HepG2 (cell line): ENCODE measurements around the gene NSMCE1. TPM values are rescaled to one million over a fixed set of nuclear protein-coding genes. Genes with fewer than 3 reads are reported as not detected.

Experiments used
- ATF7 ChIP-seq, 2 experiments: fragments of 450-650 bp in 1 of 2; sonication (generic) in 1 of 2; formaldehyde crosslinking in 1 of 2; IDR thresholded peaks; 2 replicates each; pipeline versions ENCODE4 v1.4.0 to v1.6.1; 2016 to 2020; ENCODE audit warnings: antibody characterized with exemption in 1 of 2, mild to moderate bottlenecking in 1 of 2, missing genetic modification reagents in 1 of 2
- ELF4 ChIP-seq: sonication (generic); formaldehyde crosslinking; IDR thresholded peaks from 2 replicates; pipeline ENCODE4 v1.5.0; 2020; ENCODE audit warnings: missing genetic modification reagents, mild to moderate bottlenecking, moderate library complexity, borderline replicate concordance
- HNF4G ChIP-seq, 2 experiments: sonication (generic) in 1 of 2; formaldehyde crosslinking in 1 of 2; IDR thresholded peaks; 2 replicates each; pipeline versions ENCODE4 v1.4.0 to v1.6.1; 2011 to 2020; ENCODE audit warnings: borderline replicate concordance in 2 of 2, low read depth in 2 of 2, mild to moderate bottlenecking in 2 of 2, low read length in 1 of 2, missing genetic modification reagents in 1 of 2, moderate library complexity in 1 of 2
- KLF12 ChIP-seq: sonication (generic); formaldehyde crosslinking; IDR thresholded peaks from 2 replicates; pipeline ENCODE4 v1.4.0; 2020; ENCODE audit warnings: missing genetic modification reagents, borderline replicate concordance
- NCOR1 ChIP-seq: fragments of 200-600 bp; sonication (generic); IDR thresholded peaks from 2 replicates; pipeline ENCODE4 v1.7.0; 2017; ENCODE audit warnings: antibody characterized with exemption, low read length, borderline replicate concordance
- NFKB2 ChIP-seq: sonication (generic); formaldehyde crosslinking; IDR thresholded peaks from 2 replicates; pipeline ENCODE4 v1.4.0; 2020; ENCODE audit warnings: missing genetic modification reagents, borderline replicate concordance
- NR1H2 ChIP-seq: sonication (generic); formaldehyde crosslinking; IDR thresholded peaks from 2 replicates; pipeline ENCODE4 v1.8.1; 2022; ENCODE audit warnings: low read depth, missing genetic modification reagents, borderline replicate concordance
- PLRG1 ChIP-seq: fragments of 450-650 bp; conservative IDR thresholded peaks from 2 replicates; pipeline ENCODE4 v1.6.1; 2016
- RBM22 ChIP-seq: fragments of 200-400 bp; formaldehyde crosslinking; optimal IDR thresholded peaks from 2 replicates; pipeline ENCODE3; 2017; ENCODE audit warnings: mild to moderate bottlenecking, low read length, moderate library complexity
- SPEN ChIP-seq: sonication (generic); formaldehyde crosslinking; IDR thresholded peaks from 2 replicates; pipeline ENCODE4 v1.5.1; 2020; ENCODE audit warnings: low read depth, mild to moderate bottlenecking, missing genetic modification reagents
- ZNF207 ChIP-seq: fragments of 450-650 bp; IDR thresholded peaks from 2 replicates; pipeline ENCODE4 v1.6.1; 2016; ENCODE audit warnings: antibody characterized with exemption, borderline replicate concordance
- ZNF224 ChIP-seq: sonication (generic); formaldehyde crosslinking; IDR thresholded peaks from 2 replicates; pipeline ENCODE4 v1.5.0; 2020; ENCODE audit warnings: mild to moderate bottlenecking, missing genetic modification reagents
- ZNF530 ChIP-seq: sonication (generic); formaldehyde crosslinking; IDR thresholded peaks from 2 replicates; pipeline ENCODE4 v1.5.0; 2020; ENCODE audit warnings: low read depth, mild to moderate bottlenecking, missing genetic modification reagents
- ZNF670 ChIP-seq: sonication (generic); formaldehyde crosslinking; IDR thresholded peaks from 2 replicates; pipeline ENCODE4 v1.8.0; 2022; ENCODE audit warnings: mild to moderate bottlenecking, missing genetic modification reagents, borderline replicate concordance
- polyA plus RNA-seq, 8 experiments: library from polyadenylated mRNA; depleted of rRNA in 3 of 8; stranded (reverse) in 7 of 8; unstranded in 1 of 8; fragments of >200 nt; fragmentation: Illumina TruSeq in 4 of 8; extraction: Trizol in 4 of 8; gene quantifications; 2 replicates each; pipeline versions ENCODE4 v1.2.1 to v1.2.3, GENCODE V29; 2011 to 2016; ENCODE audit warnings: low read depth in 4 of 8, missing spikeins in 1 of 8, mixed read lengths in 1 of 8; ENCODE audit not compliant: insufficient read depth in 1 of 8
- total RNA-seq, 5 experiments: library from RNA; depleted of rRNA; stranded (reverse); fragments of >200 nt; fragmentation: Illumina TruSeq; extraction: Trizol; gene quantifications; 2 replicates each; pipeline ENCODE4 v1.2.3, GENCODE V29; 2016; ENCODE audit warnings: low read depth in 1 of 5
- TF ChIP-seq, protein P1 (sequence below): sonication (generic); formaldehyde crosslinking; IDR thresholded peaks from 2 replicates; pipeline ENCODE4 v1.4.0; 2020; ENCODE audit warnings: mild to moderate bottlenecking, missing genetic modification reagents
- TF ChIP-seq, protein P2 (sequence below): sonication (generic); formaldehyde crosslinking; IDR thresholded peaks from 2 replicates; pipeline ENCODE4 v1.4.0; 2020; ENCODE audit warnings: mild to moderate bottlenecking, missing genetic modification reagents, borderline replicate concordance
- TF ChIP-seq, protein P3 (sequence below): sonication (generic); formaldehyde crosslinking; IDR thresholded peaks from 2 replicates; pipeline ENCODE4 v1.4.0; 2020; ENCODE audit warnings: missing genetic modification reagents, borderline replicate concordance
- TF ChIP-seq, protein P4 (sequence below): sonication (generic); formaldehyde crosslinking; IDR thresholded peaks from 2 replicates; pipeline ENCODE4 v1.4.0; 2020; ENCODE audit warnings: missing genetic modification reagents, borderline replicate concordance

The NSMCE1 gene
- total and polyA plus RNA-seq, 2 of the 13 experiments (the other 11 are each of a cell fraction or from before 2014, with no cell fraction given), result 42.7 to 52.9 TPM

DNA sequence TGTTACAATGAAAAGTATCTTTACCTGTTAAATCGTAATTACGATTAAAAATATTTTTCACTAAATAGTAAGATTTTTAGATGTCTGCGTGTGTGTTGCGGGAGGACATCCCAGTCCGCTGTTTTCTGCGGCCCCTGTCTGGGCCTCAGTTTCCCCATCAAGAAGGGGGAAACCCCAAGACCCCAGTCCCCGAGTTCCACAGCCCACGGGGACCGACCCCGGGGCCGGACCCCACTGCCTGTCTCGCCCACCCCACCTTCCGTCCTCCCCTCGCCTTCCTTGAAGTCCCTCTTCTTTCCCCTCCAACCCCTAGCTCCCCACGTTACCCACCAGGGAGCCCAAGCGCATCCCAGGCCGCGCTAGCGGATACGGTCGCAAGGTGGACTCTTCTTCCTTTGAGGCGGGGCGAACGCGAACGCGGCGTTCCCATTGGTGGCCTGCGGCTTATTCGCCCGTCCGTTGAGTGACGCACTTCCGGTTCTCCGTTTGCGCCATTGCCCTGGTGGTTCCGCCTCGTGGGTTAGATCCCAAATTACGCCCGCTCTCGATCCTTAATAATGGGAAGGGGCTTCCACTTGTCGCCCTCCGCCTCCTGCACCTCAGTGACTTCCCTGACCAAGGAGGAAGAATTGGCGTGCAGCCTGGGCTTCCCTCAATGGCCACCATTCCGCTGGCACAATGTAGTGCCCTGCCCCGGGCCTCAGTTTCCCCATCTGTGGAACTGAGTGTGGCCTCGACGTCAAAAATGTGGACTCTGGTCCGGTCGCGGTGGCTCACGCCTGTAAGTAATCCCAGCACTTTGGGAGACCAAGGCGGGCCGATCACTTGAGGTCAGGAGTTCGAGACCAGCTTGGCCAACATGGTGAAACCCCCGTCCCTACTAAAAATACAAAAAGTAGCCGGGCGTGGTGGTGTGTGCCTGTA lies at the start of gene NSMCE1 (continued):
- no peak for TF ChIP-seq NCOR1
- TF ChIP-seq, protein P1, sequence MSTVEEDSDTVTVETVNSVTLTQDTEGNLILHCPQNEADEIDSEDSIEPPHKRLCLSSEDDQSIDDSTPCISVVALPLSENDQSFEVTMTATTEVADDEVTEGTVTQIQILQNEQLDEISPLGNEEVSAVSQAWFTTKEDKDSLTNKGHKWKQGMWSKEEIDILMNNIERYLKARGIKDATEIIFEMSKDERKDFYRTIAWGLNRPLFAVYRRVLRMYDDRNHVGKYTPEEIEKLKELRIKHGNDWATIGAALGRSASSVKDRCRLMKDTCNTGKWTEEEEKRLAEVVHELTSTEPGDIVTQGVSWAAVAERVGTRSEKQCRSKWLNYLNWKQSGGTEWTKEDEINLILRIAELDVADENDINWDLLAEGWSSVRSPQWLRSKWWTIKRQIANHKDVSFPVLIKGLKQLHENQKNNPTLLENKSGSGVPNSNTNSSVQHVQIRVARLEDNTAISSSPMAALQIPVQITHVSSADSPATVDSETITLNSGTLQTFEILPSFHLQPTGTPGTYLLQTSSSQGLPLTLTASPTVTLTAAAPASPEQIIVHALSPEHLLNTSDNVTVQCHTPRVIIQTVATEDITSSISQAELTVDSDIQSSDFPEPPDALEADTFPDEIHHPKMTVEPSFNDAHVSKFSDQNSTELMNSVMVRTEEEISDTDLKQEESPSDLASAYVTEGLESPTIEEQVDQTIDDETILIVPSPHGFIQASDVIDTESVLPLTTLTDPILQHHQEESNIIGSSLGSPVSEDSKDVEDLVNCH (CRISPR knock-in tag), result no peak
- no peak for TF ChIP-seq ATF7 (IDR thresholded peaks at IDR 0.05)
- TF ChIP-seq ATF7 (CRISPR knock-in tag; IDR thresholded peaks at IDR 0.05), result no peak
- TF ChIP-seq SPEN, result peak; percentile 94
- TF ChIP-seq KLF12 (CRISPR knock-in tag), result peak; percentile 59; the same call in 1 of the 2 replicates
- TF ChIP-seq ZNF530 (CRISPR knock-in tag), result no peak
- TF ChIP-seq, protein P2, sequence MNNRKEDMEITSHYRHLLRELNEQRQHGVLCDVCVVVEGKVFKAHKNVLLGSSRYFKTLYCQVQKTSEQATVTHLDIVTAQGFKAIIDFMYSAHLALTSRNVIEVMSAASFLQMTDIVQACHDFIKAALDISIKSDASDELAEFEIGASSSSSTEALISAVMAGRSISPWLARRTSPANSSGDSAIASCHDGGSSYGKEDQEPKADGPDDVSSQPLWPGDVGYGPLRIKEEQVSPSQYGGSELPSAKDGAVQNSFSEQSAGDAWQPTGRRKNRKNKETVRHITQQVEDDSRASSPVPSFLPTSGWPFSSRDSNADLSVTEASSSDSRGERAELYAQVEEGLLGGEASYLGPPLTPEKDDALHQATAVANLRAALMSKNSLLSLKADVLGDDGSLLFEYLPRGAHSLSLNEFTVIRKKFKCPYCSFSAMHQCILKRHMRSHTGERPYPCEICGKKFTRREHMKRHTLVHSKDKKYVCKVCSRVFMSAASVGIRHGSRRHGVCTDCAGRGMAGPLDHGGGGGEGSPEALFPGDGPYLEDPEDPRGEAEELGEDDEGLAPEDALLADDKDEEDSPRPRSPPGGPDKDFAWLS (CRISPR knock-in tag), result no peak; the same call in 1 of the 2 replicates
- TF ChIP-seq RBM22, result peak; percentile 25
- TF ChIP-seq ELF4, result no peak
- no peak for TF ChIP-seq PLRG1
- TF ChIP-seq, protein P3, sequence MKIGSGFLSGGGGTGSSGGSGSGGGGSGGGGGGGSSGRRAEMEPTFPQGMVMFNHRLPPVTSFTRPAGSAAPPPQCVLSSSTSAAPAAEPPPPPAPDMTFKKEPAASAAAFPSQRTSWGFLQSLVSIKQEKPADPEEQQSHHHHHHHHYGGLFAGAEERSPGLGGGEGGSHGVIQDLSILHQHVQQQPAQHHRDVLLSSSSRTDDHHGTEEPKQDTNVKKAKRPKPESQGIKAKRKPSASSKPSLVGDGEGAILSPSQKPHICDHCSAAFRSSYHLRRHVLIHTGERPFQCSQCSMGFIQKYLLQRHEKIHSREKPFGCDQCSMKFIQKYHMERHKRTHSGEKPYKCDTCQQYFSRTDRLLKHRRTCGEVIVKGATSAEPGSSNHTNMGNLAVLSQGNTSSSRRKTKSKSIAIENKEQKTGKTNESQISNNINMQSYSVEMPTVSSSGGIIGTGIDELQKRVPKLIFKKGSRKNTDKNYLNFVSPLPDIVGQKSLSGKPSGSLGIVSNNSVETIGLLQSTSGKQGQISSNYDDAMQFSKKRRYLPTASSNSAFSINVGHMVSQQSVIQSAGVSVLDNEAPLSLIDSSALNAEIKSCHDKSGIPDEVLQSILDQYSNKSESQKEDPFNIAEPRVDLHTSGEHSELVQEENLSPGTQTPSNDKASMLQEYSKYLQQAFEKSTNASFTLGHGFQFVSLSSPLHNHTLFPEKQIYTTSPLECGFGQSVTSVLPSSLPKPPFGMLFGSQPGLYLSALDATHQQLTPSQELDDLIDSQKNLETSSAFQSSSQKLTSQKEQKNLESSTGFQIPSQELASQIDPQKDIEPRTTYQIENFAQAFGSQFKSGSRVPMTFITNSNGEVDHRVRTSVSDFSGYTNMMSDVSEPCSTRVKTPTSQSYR (CRISPR knock-in tag), result no peak
- TF ChIP-seq, protein P4, sequence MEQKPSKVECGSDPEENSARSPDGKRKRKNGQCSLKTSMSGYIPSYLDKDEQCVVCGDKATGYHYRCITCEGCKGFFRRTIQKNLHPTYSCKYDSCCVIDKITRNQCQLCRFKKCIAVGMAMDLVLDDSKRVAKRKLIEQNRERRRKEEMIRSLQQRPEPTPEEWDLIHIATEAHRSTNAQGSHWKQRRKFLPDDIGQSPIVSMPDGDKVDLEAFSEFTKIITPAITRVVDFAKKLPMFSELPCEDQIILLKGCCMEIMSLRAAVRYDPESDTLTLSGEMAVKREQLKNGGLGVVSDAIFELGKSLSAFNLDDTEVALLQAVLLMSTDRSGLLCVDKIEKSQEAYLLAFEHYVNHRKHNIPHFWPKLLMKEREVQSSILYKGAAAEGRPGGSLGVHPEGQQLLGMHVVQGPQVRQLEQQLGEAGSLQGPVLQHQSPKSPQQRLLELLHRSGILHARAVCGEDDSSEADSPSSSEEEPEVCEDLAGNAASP (CRISPR knock-in tag), result peak; percentile 22; the same call in 1 of the 2 replicates
- TF ChIP-seq ZNF670 (CRISPR knock-in tag), result peak; percentile 92; the same call in 1 of the 2 replicates
- no peak for TF ChIP-seq ZNF207
- TF ChIP-seq ZNF224 (CRISPR knock-in tag), result peak; percentile 86; the same call in 1 of the 2 replicates
- TF ChIP-seq NFKB2 (CRISPR knock-in tag), result peak; percentile 52; the same call in 1 of the 2 replicates
- no peak for TF ChIP-seq NR1H2 (CRISPR knock-in tag)
- TF ChIP-seq HNF4G (IDR thresholded peaks at IDR 0.05; ENCODE audit: borderline replicate concordance, low read depth, low read length), result no peak
- peak; percentile 32; the same call in 1 of the 2 replicates for TF ChIP-seq HNF4G (CRISPR knock-in tag; IDR thresholded peaks at IDR 0.05; ENCODE audit: borderline replicate concordance, low read depth)
